NCI-H2029 (cell line): ENCODE data around the gene CAPS.

Experiments used
- DNase-seq: peaks from one replicate; lab custom pipeline; 2025; lab: John Stamatoyannopoulos, UW

Gene CAPS

GRCh38 chr19:5934774-5935472 lies 20.9 kb downstream of the CAPS start:
- no peak for DNase-seq

DNA sequence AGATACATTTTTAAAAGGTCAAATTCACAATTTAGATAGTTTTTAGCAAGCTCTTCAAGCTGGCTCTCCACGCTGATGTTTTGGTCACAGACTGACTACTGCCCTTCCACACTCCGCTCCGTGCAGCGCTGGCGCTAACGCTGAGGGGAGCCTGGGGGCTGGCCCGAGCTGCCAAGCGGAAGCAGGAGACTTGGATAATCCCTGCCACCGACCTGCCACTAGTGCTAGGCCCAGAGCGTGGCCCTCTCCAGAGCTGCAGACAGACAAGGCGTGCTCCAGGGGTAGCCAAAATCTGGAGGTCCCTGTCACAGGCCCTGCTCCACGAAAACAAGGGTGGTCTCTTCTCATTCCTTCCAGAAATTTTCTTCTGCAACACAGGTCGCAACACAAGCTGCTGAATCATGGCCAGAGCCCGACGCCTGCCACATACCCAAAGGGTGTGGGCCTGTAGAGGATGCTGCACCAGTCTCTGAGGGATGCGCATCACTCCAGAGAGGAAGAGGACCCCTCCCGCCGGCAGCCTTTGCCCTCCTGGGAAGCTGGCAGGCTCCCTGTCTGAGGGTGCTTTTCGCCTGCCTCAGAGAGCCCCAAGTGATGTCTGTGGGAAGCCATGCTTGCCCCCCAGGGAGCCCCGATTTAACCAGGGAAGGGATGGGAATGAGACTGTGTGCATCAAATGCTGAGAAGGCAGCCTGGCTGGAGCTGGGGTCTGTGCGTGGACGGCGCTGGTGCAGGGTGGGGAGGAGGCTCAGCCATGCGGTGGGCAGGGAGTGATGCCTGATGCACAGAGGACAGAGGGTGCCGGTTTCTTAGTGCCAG lies 21.6 kb downstream of the CAPS start:
- DNase-seq, result no peak

DNA sequence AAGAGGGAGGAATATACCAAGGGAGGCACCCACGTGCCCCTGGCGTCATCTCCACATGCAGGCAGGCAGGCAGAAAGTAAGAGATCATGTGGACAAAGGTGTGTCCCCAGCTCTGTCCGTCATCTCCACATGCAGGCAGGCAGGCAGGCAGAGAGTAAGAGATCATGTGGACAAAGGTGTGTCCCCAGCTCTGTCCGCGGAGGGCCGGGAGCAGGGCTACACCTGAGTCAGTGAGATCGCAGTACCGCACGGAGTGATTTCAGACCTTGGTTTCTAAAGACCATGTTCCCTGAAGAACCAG lies 22.2 kb downstream of the CAPS start:
- DNase-seq, result no peak

- no peak for DNase-seq
These were observed 23.5 kb downstream of the CAPS start for GRCh38 chr19:5937550-5937949.

- no peak for DNase-seq
These were observed 26.5 kb downstream of the CAPS start for GRCh38 chr19:5940260-5941208.

GRCh38 chr19:5941673-5942072 lies 27.6 kb downstream of the CAPS start:
- DNase-seq, result no peak

DNA sequence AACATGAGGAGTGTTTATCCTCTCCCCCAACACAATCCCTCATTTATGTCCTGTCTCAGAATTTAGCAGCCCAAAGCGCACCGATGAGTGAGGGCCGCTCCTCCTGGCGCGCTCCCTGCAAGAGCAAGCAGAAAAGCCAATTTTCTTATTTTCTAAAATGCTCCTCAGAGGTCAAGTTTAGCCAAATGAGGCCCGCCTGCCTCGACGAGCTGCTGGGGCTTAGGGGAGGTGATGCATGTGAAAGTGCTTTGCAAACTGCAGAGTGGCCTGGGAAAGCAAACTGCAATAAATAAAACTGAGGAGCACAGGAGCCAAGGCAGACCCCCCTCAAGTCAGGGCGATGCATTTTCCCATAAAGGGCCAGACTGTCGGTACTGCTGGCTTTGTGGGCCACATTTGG lies 29.0 kb downstream of the CAPS start:
- no peak for DNase-seq

DNA sequence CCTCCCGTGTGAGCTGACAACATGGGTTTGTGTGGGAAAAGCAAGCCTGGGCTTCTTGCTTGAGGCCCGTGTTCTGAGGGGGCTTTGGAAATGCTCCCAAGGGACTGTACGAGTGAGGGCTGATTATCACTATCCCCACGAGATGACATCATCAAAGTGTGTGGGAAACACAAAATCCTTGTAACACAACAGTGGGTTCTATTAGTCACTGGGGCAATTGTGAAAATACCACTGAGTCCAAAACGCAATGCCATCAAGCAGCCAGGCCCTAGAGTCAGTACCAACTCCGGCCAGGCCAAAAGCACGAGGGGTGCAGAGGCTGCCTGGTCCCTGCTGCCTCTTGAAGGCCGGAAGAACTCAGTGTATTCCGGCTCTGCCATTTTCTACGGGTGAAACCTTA lies 29.6 kb downstream of the CAPS start:
- DNase-seq, result no peak

- no peak for DNase-seq
These were observed 33.4 kb downstream of the CAPS start for GRCh38 chr19:5947435-5947834.

GRCh38 chr19:5948752-5949564 lies 34.9 kb downstream of the CAPS start:
- no peak for DNase-seq

DNA sequence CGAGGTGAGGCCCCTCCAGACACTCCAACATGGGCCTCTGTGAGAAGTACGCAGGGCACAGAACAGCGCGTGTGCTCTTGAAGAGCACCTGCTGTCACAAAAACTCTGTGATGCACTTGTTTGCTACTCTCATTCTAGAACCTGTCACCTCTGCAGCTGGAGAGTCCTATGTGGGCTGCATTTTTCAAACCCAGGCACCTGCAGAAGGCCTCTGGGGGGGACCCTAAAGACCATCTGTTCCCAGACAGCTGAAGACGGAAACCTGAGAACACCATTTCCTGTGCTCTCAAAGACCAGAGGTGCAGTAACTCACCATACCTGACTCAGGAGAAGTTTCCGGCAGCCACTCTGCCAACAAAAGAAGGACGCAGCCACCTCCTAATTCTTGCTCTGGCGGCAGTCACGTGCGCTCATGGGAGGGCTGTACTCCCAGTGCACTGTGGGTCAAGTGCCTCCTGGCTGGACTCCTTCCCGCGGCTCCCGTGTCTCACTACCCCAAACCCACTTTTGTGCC lies 35.8 kb downstream of the CAPS start:
- DNase-seq, result peak; percentile 89

GRCh38 chr19:5950741-5951140 lies 36.7 kb downstream of the CAPS start:
- DNase-seq, result no peak

DNA sequence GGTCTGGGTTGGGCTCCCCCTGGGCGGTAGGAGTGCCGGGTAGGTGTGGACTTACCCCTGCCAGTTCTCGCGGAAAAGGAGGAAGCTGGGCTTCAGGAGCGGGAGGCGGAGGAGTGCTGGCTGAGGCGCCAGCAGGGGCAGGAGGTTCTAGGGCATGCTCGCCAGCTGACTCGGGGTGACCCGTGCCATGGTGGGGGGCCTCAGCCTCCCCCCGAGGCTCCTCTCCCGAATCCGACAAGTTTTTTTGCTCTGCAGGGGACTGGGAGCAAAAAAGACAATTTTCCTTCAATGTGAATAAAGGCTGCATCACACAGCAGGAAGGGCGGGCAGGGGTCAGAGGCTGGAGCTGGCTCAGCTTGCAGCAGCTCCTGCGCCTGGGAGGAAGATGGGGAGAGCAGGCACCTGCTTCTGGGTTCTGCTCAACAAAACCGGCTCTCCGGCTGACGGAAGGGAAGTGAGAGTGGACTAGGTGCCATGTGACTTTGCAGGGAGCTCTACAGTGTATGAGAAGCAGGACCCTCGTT lies 37.3 kb downstream of the CAPS start:
- DNase-seq, result peak; percentile 16

- peak; percentile 10 for DNase-seq
These were observed 38.4 kb downstream of the CAPS start for GRCh38 chr19:5952193-5953029.

- DNase-seq, result no peak
These were observed 39.1 kb downstream of the CAPS start for GRCh38 chr19:5953030-5953589.

- DNase-seq, result peak; percentile 20
These were observed 39.7 kb downstream of the CAPS start for GRCh38 chr19:5953680-5954213.

DNA sequence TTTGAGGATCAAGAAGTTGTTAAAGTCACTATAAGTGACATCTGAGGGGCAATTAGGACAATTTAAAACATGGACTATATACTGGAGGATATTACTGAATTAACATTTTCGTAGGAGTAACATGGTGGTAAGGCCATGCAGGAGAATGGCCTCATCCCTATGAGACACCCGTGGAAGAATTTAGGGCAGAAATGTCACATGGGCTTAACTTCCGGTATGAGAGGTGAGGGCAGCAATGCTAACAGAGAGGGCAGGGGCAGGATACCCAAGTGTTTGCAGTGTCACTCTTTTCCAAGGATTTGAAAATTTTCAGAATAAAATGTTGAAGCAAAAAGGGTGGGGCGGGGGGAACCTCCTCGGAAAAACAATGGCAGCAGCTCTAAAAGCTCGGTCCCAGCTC lies 40.2 kb downstream of the CAPS start:
- DNase-seq, result peak; percentile 65

DNA sequence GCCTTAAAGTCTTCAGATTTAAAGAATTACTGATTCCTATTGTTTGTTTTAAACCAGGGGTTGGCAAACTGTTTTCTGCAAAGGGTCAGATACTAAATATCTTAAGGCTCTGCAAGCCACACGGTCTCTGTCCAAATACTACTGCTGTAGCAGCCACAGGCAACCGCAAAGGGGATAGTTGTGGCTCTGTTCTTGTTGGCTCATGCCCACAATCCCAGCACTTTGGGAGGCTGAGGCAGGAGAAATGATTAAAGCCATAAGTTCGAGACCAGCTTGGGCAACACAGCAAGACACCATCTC lies 41.5 kb downstream of the CAPS start:
- no peak for DNase-seq

- DNase-seq, result no peak
These were observed 42.3 kb downstream of the CAPS start for GRCh38 chr19:5956323-5956722.

DNA sequence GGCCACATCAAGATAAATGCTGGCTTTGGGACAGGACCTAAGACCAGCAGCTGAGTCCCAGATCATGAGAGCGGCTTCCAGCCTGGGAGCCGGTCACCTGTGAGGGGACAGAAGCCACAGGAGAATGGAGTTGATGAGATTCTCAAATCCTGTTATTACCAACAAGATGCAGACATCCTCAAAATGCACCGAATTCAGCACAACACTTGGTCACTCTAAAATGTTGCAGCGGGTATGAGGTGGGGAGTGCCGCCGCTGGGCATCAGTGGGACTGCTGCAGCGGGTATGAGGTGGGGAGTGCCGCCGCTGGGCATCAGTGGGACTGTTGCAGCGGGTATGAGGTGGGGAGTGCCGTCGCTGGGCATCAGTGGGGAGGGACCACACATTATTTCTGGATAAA lies 42.7 kb downstream of the CAPS start:
- no peak for DNase-seq
